SW 1271 (cell line): ENCODE results near the gene PLD1.
"Not testable (repeated sequence)": the region's sequence is repeated elsewhere in the genome, so short reads cannot be mapped to it uniquely, and the experiment has no call there.

Experiments used
- DNase-seq, 2 experiments: peaks; one replicate each; lab custom pipeline; 2025; lab: John Stamatoyannopoulos, UW

Gene PLD1

GRCh38 chr3:171770689-171771620, 39.3 kb downstream of the PLD1 start:
- DNase-seq: no peak

DNA sequence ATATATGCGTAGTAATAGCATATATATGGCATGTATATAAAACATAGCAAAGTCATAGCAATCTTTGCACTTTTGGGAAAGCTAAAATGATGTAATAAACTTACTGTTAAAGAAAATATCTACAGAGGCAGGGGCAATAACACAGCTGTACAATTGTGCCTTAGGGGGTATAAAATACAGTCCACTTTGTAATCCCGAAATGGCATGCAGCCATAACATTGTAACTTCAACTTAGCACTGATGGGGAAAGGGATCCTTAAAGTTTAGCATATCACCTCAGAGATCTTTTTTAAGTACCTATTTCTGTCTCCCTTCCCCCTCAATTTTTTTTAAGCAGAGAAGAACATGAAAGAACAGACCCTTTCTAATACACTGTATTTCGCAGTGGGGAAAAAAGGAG, 40.8 kb downstream of the PLD1 start:
- DNase-seq: no peak

DNA sequence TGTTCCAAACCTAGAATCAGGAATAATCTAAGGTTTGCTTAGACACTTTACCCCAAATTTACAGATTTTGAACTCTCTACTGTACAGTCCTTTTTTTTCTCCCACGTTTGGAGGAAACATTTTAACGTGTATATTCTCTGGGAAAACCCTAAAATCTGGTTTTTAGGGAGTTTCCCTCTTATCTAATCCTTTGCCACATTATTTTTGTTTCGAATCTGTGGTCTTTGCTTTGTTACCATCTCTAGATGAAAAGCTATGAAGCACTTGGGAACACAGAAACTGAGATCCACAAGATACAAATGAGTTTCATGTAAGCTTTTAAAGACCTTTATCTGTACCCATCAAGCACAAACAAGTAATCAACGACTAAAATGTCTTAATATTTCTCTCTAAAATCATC, 41.3 kb downstream of the PLD1 start:
- no peak for DNase-seq

- no peak for DNase-seq
These were observed 41.9 kb downstream of the PLD1 start for GRCh38 chr3:171768281-171768900.

- no peak for DNase-seq
These were observed 44.8 kb downstream of the PLD1 start for GRCh38 chr3:171765511-171765887.

DNA sequence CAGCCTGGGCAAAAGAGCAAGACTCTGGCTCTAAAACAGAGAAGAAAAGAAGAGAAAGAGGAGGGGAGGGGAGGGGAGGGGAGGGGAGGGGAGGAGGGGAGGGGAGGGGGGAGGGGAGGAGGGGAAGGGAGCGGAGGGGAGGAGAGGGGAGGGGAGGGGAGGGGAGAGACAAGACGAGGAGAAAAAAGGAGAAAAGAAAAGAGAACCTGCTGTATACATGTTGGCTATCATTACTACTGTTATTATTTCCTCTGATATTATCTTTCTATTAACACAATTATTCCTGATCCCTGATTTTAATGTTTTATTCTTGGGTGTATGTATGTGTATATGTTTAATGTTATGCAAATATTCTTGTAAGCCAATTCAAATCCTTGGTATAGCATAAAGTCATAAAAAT, 46.9 kb downstream of the PLD1 start:
- DNase-seq: no peak

- no peak for DNase-seq
These were observed 49.8 kb downstream of the PLD1 start for GRCh38 chr3:171760477-171760876.

- no peak for DNase-seq
These were observed 52.2 kb downstream of the PLD1 start for GRCh38 chr3:171758109-171758508.

- DNase-seq: no peak
These were observed 52.8 kb downstream of the PLD1 start for GRCh38 chr3:171757361-171758034.

- DNase-seq: no peak
These were observed 54.6 kb downstream of the PLD1 start for GRCh38 chr3:171755656-171756055.

DNA sequence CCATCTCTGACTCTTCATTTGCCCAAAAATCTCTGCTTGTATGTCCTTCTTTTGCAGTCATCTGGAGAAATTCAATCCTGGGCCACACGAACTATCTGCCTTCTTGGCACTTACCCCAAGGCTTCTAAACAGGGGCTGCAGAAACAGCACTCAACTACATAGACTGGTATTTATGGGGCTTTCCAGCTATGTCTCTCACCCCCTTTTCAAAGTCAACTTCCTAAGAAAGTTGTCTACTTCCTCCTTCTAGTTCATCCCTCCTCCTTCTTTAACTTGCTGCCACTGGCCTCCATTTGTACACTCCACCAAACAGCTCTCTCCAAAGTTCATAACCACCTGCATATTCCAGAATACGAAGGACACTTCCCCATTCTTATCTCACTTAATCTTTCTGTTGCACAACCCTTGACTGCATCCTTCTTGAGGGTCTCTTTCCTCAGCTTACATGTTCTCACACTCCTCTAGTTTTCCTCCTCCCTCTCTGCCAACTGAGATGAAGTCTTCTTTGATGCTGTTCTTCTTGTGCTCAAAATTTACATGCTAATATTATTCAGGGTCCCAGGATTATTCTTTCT, 55.2 kb downstream of the PLD1 start:
- no peak for DNase-seq

GRCh38 chr3:171753665-171754408, 56.4 kb downstream of the PLD1 start:
- no peak for DNase-seq

DNA sequence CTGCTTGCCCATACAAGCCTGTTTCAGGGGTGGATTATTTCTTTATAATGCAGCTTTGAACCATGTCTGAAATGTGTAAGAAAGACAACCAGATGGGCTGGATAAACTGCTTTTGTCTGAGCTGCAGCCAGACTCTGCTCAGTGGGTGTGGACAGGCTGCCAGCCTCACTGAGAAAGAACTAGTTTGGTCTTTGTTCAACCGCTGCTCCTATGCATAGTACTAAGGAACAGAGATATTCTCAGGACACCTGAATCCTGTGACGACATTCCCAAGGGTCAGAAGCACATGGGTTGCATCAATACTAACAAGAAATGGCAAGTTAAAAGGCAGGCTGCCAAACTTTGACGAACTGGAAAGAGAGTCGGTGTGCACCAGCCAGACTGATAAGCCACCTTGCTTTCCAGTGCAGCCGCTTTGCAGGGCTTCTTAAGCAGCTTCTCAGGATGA, 57.2 kb downstream of the PLD1 start:
- no peak for DNase-seq

DNA sequence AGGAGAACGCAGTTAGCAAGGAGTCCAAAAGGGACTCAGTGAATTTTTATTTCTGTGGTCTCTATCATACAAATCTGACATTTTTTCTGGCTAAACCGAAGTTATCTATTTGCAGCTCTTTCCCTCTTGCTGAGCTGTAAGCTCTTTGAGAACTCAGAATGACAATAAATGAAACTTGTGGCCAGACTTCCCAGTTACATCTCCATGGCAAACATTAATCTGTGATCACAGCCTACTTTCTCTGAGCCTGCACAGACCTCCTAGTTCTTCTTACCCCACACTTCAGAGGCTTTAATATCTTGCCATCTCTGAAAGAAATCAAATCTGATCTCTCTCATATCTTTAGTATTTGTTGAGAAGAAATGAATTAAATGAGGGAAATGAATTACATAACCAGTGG, 58.0 kb downstream of the PLD1 start:
- DNase-seq: no peak

DNA sequence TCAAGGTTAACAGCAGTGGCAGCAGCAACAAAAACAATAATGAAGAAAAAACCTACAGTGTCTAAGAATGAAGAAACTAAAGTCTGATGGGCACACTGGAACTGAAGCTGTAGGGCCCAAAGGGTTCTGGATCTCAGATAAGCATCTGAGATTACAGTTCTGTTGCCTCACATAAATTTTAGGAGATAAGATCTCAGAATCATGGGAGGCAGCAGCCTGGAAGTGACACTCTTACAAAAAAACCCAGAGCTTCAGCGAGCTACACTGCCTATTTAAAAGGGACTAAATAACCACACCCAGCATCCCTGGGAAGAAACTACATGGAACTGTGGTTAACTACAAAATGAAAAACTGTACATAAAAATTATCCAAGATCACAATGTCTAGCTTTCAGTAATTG, 61.2 kb downstream of the PLD1 start:
- DNase-seq: no peak

- DNase-seq: no peak
These were observed 62.0 kb downstream of the PLD1 start for GRCh38 chr3:171748064-171748924.

DNA sequence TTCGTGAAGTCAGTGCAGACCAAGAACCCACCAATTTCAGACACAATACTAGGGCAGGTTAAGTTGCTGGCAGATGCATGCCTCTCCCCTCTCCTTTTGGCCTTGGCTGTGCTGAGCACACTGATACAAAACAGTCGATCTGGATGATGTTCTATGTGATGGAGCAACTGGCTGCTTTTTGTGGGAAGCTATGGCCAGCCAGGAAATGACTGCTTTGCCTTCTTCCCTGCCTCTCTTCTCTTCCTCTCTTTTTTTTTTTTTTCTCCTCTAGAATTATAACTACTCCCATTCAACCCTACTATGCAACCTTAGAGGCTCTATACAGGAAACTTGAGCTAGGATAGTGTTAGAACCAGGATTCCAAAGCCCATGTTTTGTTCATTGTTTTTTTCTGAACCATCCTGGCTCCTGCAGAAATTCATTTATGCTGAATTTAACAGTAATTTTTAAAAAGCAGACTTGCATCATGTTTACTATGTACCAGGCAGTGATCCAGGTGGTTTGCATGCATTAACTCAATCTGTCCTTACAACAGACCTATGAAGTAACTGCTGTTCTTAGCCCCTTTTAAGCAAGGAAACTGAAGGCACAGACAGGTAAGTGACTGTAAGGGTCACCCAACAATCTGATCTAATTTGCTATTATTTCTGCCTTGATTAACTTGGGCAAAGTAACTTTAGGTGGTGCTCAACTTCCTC, 62.9 kb downstream of the PLD1 start:
- no peak for DNase-seq

DNA sequence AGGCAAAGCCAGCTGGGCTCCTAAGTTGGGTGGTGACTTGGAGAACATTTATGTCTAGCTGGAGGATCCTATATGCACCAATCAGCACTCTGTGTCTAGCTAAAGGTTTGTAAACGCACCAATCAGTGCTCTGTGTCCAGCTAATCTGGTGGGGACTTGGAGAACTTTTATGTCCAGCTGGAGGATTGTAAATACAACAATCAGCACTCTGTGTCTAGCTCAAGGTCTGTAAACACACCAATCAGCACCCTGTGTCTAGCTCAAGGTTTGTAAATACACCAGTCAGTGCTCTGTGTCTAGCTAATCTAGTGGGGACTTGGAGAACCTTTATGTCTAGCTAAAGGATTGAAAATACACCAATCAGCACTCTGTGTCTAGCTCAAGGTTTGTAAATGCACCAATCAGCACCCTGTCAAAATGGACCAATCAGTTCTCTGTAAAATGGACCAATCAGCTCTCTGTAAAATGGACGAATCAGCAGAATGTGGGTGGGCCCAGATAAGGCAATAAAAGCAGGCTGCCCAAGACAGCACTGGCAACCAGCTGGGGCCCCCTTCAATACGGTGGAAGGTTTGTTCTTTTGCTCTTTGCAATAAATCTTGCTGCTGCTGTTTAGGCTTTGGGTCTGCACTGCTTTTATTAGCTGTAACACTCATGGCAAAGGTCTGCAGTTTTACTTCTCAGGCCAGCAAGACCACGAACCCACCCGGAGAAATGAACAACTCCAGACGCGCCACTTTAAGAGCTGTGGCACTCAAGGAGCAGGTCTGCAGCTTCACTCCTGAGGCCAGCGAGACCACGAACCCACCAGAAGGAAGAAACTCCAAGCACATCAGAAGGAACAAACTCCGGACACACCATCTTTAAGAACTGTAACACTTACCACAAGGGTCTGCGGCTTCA, 63.7 kb downstream of the PLD1 start:
- not testable (repeated sequence) for DNase-seq
